Measurements from ENCODE around the gene PARP3. TPM values are rescaled to one million over a fixed set of nuclear protein-coding genes. Genes with fewer than 3 reads are reported as not detected.

PARP3 gene
- total RNA-seq, 4 donors from 2014 or later, result 32.1 to 50.8 (median 47.1) TPM

GRCh38 chr3:51942603-51943450 lies 664 bp downstream of the PARP3 start:
- Histone ChIP-seq H3K4me3 (replicated peaks in 1 of 3) (peak overlapping the region; percentile 7 to 33 (median 15)), H3K9me3 (no peaks in the 10 kb centered on the region), H3K27ac (peak overlapping the region; percentile 81 to 96 (median 90)), H3K27me3 (no peaks in the 10 kb centered on the region), H3K36me3 (peaks cover under 1 to 4% of the 10 kb centered on the region in 2 donors), H3K4me1 (peaks cover 23 to 24% of the 10 kb centered on the region in 2 donors)
- WGBS, 2 donors, result 32 to 48% methylated on average over 10 to 16 of the region's 17 CpGs
- TF ChIP-seq POLR2A (IDR thresholded peaks at IDR 0.05) (peak in 1 of 2 donors; percentile 38), CTCF (IDR thresholded peaks at IDR 0.05) (no peak)
- peak; percentile 80 to 84 for DNase-seq
- intact Hi-C loops (cut with DNase I), result loop anchor here (5.0 kb wide), 2 partner anchors 34 to 114 kb away; partner anchors contain the start of genes ABHD14A and DUSP7

- DNase-seq, result no peak
- TF ChIP-seq CTCF (IDR thresholded peaks at IDR 0.05) (no peak), POLR2A (IDR thresholded peaks at IDR 0.05) (no peak)
- H3K27me3 ChIP-seq, result no peaks in the 10 kb centered on the region
These were observed 1.6 kb downstream of the PARP3 start for GRCh38 chr3:51943451-51944391.

GRCh38 chr3:51944451-51945021 lies 2.4 kb downstream of the PARP3 start:
- peaks cover 23 to 24% of the 10 kb centered on the region in 2 donors for H3K4me1 ChIP-seq
- no peak overlapping the region for H3K27ac ChIP-seq
- 87 to 88% methylated on average over 9 to 11 of the region's 11 CpGs for WGBS, 2 donors
- H3K4me3 ChIP-seq (replicated peaks in 1 of 3), result no peak overlapping the region
- no peaks in the 10 kb centered on the region for H3K9me3 ChIP-seq
- no peaks in the 10 kb centered on the region for H3K27me3 ChIP-seq
- no peak for DNase-seq
- intact Hi-C loops (cut with DNase I), result loop anchor here (5.0 kb wide), 2 partner anchors 33 to 113 kb away; partner anchors contain the start of genes ABHD14A and DUSP7
- TF ChIP-seq POLR2A (IDR thresholded peaks at IDR 0.05), result no peak
- TF ChIP-seq CTCF (IDR thresholded peaks at IDR 0.05), result no peak
- no peaks in the 10 kb centered on the region for H3K36me3 ChIP-seq

More at GRCh38 chr3:51943451-51944391, 1.6 kb downstream of the PARP3 start:
- Histone ChIP-seq H3K36me3 (no peaks in the 10 kb centered on the region), H3K4me3 (replicated peaks in 1 of 3) (peak overlapping the region in 1 of 3 donors; percentile 33), H3K4me1 (peaks cover 23 to 24% of the 10 kb centered on the region in 2 donors), H3K9me3 (no peaks in the 10 kb centered on the region), H3K27ac (peak overlapping the region in 2 of 3 donors; percentile 81 to 96)
- intact Hi-C loops (cut with DNase I), result loop anchor here (5.0 kb wide), 2 partner anchors 34 to 114 kb away; partner anchors contain the start of genes ABHD14A and DUSP7
- WGBS, 2 donors, result 96 to 98% methylated on average over 11 to 13 of the region's 21 CpGs

GRCh38 chr3:51945031-51945840 lies 3.1 kb downstream of the PARP3 start:
- Histone ChIP-seq H3K4me1 (peaks cover 23 to 24% of the 10 kb centered on the region in 2 donors), H3K27me3 (no peaks in the 10 kb centered on the region), H3K9me3 (no peaks in the 10 kb centered on the region), H3K36me3 (no peaks in the 10 kb centered on the region), H3K27ac (no peak overlapping the region), H3K4me3 (replicated peaks in 1 of 3) (no peak overlapping the region)
- intact Hi-C loops (cut with DNase I), result no loop called here
- no peak for TF ChIP-seq POLR2A (IDR thresholded peaks at IDR 0.05)
- no peak for TF ChIP-seq CTCF (IDR thresholded peaks at IDR 0.05)
- no peak for DNase-seq
- WGBS, 2 donors, result 90 to 92% methylated on average over 16 to 18 of the region's 18 CpGs

Data from thyroid gland (tissue), 4 donors.